HG03520 (cell line): ENCODE measurements around the gene PTPN23.
"Not testable (repeated sequence)": the region's sequence is repeated elsewhere in the genome, so short reads cannot be mapped to it uniquely, and the experiment has no call there.

Experiments used
- ATAC-seq: cut with Tn5 transposase; IDR thresholded peaks from one replicate; pipeline ENCODE4 v1.9.1; 2021; ENCODE audit warnings: mild to moderate bottlenecking, moderate library complexity; ENCODE audit not compliant: unreplicated experiment

The PTPN23 gene

GRCh38 chr3:47440131-47440530, 59.3 kb downstream of the PTPN23 start:
- no peak for ATAC-seq

- no peak for ATAC-seq
These were observed 61.2 kb downstream of the PTPN23 start for GRCh38 chr3:47441796-47442551.

- ATAC-seq = no peak
These were observed 62.8 kb downstream of the PTPN23 start for GRCh38 chr3:47443611-47443995.

DNA sequence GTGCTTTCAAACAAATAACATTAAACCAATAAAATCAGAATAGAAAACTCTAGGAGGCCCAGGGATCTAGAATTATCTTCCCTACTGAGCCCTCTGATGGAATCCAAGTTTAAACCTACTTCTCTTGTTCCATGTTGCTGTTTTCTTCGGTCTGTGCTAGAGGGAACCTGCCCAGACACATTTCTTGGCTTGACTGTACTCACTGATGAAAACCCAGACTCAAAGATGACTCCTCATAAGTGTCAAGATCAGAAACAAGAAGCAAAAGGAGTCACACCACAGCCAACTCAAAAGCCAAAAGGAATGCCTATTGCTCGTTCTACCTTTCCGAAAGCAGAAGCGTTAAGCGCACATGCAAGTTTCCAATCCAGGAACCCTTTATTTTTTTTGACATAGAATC, 63.3 kb downstream of the PTPN23 start:
- ATAC-seq = no peak

GRCh38 chr3:47452453-47453215, 71.8 kb downstream of the PTPN23 start:
- no peak for ATAC-seq

DNA sequence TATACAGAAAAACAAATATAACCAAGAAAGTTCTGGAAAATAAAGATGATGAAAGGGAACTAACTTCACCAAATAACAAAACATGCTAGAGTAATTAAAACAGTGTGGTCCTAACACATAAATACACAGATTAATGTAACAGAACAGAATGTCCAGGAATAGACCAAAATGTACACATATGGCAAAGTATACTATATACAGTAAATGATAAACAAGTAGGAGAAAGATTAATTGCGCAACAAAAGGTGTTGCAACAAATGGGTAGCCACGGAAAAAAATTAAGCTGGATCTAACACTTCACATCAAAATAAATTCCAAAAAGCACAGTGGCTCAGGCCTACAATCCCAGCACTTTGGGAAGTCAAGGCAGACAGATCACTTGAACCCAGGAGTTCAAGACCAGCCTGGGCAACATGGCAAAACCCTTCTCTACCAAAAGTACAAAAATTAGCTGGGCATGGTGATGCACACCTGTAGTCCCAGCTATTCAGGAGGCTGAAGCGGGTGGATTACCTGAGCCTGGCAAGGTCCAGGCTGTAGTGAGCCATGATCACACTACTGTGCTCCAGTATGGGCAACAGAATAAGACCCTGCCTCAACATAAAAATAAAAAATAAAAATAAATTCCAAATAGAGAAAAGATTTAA, 75.1 kb downstream of the PTPN23 start:
- ATAC-seq = no peak

- ATAC-seq = no peak
These were observed 76.2 kb downstream of the PTPN23 start for GRCh38 chr3:47456984-47457383.

GRCh38 chr3:47459534-47460085, 78.8 kb downstream of the PTPN23 start:
- ATAC-seq = not testable (repeated sequence)
